SIG-M5 (cell line): ENCODE results near the gene SLC25A42.
"Not testable (repeated sequence)": the region's sequence is repeated elsewhere in the genome, so short reads cannot be mapped to it uniquely, and the experiment has no call there.

Experiments used
- DNase-seq: peaks from one replicate; lab custom pipeline; 2025; lab: John Stamatoyannopoulos, UW

The SLC25A42 gene, protein sequence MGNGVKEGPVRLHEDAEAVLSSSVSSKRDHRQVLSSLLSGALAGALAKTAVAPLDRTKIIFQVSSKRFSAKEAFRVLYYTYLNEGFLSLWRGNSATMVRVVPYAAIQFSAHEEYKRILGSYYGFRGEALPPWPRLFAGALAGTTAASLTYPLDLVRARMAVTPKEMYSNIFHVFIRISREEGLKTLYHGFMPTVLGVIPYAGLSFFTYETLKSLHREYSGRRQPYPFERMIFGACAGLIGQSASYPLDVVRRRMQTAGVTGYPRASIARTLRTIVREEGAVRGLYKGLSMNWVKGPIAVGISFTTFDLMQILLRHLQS

DNA sequence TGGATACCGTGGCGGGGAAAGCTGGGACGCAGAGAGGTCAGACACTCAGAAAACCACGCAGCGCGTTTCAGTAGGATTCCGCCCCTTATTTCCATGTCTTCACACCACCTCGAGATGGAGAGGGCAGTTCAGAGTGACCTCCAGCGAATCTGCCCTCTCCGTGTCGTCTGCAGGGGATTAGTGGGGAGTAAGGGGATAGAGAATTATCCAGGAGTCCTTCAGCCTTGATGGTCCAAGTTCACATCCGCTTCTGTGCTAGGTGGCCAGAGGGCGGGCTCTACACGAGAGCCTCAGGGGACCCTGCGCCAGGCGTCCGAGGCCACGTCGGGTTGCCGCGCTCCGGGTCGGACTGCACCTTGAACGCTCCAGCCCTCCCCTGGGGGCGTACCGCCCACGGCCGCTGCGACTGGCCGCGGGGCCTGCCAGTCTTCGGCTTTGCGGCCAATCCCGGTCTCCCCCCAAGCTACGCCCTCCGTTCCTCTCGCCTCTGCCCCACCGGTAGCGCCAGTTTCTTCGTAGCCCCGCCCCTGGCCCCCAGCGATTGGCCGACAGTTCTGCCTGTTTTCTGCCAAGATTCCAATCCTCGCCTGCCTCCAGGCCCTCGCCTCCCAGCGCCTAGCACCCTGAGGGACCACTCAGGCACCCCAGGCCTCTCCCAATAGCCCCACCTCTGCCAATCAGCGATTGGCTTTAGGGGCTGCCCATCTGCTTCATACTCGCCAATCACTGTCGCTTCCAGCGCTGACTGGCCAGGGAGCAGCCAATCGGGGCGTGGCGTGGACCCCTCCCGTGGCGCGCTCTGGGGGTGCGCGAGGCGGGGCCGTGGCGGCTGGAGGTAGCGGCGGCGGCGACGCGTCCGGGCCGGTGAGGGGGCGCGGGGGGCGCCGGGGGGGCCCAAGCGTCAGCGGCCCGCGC lies at the start of gene SLC25A42:
Gene SLC25A42 (plus strand): TSS at position 812 of the 915 bp plus-strand sequence. CDS start 32,131 bp downstream, outside the sequence.
- peak; percentile 96 for DNase-seq

GRCh38 chr19:19021115-19021514 lies 42.7 kb upstream of the SLC25A42 start:
- no peak for DNase-seq

DNA sequence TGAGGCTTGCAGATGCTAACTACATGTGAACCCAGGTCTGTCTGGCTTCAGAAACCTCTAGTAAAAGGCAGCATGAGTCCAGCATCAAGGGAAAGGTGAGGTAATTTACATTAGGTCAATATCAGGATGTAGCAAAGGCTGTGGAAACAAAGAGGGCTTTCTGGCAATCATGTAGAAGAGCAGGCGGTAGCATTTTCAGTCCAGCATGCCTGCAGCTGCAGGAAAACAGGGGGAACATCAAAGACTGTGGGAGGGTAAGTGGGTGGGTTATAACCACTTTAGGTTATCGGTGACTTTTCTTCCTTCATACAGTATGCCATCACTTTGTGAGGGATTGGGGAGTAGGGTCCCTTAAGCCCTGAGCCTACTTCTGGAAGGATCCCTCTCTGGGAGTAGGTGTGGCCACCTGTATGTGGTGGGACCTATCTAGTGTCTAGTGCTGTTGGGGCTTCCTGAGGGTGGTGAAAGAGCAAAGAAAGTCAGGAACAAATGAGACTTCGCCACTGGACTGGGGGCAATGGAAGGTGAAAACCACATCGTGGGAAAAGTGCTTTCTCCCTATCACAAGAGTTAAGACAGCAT lies 41.3 kb upstream of the SLC25A42 start:
- DNase-seq = no peak

- not testable (repeated sequence) for DNase-seq
Observed at GRCh38 chr19:19023376-19023775, 40.4 kb upstream of the SLC25A42 start.

DNA sequence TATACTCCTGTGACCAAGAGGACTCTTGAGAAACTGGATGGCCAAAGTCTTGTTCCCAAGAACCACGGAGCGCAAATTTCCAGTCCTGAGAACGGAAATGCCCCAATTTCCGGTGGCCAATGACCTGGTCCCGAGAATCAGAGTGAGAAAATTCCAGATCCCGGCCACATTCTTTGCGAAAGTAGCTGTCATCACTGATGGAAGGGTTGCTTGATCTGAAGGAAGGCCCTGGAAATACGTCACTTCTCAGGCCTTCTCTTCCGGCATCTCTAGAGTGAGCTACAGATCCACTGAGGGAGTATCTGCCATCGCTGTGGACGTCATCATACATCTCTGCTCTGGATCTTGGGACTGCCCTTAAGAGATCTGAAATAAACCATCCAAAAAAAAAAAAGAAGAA lies 37.9 kb upstream of the SLC25A42 start:
- no peak for DNase-seq

GRCh38 chr19:19026299-19026971 lies 37.4 kb upstream of the SLC25A42 start:
- no peak for DNase-seq

GRCh38 chr19:19027228-19027627 lies 36.6 kb upstream of the SLC25A42 start:
- no peak for DNase-seq

GRCh38 chr19:19028526-19028925 lies 35.3 kb upstream of the SLC25A42 start:
- DNase-seq = no peak

GRCh38 chr19:19031891-19032290 lies 31.9 kb upstream of the SLC25A42 start:
- no peak for DNase-seq

DNA sequence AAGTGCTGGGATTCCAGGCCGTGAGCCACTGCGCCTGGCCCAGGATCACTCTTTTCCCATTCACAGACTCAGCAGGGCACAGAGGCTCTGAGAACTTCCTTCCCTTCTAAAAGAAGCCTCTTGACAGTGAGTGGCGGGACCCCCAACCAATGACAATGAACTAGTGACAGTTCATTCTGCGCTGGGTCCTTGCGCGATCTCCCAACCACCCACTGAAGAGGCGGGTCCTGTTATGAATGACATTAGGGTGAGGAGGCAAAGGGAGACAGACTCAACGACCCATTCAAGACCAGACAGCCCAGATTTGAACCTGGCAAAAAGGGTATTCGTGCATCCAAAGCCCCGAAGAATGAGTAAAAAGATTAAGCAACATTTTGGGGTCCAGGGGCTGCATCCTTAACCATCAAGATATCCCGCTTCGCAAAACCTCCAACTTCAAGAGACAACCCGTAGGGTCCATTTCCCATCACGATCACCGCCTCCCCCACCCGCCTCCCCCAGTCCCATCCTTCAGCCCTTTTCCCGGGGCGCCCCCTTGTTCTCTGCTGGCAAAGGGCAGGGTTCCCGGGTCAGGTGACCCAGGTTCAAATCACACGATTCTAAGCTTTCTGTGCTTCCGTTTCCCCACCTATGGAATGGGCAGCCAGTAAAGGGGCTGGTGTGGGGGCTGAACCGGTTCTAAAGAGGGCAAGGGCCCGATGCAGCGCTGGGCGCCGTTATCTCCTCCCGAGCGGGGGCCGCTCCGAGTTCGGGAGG lies 31.2 kb upstream of the SLC25A42 start:
- peak; percentile 68 for DNase-seq

DNA sequence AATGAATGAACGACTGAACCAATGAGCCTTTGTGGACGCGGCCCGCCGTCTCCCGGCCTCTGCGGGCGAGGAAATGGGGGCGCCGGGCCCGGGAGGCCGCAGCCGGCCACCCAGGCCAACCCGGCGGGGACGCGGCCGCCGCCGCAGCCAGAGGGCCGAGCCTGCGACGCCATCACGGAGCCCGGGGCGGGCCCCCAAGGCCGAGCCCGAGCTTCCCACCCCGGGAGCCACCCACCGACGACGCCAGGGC lies 30.7 kb upstream of the SLC25A42 start:
- DNase-seq = no peak

DNA sequence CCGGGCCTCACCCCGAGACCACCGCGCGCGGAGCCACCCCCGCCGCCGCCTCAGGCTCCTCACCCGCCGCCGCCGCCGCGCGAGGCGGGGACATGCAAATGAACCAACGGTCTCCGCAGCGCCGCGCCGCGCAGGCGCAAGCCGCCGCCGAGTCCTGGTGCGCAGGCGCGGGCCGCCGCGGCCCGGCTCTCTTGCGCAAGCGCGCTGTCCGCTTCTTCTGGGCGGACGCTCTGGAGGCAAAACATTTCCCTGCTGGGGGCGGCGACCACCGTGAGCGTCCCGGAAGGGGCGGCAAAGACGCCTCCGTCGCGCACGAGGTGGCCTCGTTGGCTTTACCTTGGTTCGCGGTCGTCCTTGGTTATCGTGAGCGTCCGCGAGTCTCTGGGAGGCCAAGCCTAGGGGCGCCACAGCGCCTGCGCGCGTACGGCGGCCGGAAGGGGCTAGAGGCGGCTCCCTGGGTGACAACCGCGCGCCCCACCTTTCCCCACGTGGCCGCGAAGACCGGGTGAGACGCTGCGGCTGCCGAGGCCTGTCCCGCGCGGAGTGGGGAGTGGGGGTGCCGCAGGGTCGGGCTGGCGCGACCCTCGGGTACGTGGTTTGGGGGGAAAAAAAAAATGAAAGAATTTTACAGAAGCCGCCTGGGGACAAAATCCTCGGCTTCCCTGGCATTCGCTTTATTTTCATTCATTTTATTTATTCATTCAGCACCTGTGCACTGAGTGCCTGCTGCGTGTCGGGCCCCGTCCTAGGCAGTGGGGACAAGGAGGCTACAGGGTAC lies 30.2 kb upstream of the SLC25A42 start, which contains the start of the genes ARMC6 and SUGP2:
Gene ARMC6 (plus strand): TSS at position 178 of the 778 bp plus-strand sequence. CDS start 607 bp downstream, outside the sequence.
Gene SUGP2 (minus strand): TSS at position 92 of the 778 bp plus-strand sequence. CDS start 2,446 bp downstream, outside the sequence.
- DNase-seq = peak; percentile 58

GRCh38 chr19:19034204-19034624 lies 29.6 kb upstream of the SLC25A42 start:
- peak; percentile 77 for DNase-seq

DNA sequence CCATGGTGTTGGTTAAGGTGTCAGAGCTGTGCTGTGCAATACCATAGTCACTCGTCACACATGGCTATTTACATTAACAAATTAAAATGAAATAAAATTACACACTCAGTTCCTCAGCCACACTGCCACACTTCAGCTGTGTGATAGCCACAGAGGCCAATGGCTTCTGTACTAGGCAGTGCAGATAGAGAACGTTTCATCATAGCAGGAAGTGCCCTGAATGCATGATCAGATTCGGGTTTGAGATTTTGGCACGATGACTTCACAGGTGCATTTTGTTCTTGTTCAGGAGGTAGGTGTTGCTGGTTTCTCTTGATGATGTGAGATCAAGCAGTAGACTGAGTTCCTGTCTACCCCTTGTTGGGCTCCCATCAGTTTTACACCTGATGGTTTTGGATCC lies 23.9 kb upstream of the SLC25A42 start:
- no peak for DNase-seq

DNA sequence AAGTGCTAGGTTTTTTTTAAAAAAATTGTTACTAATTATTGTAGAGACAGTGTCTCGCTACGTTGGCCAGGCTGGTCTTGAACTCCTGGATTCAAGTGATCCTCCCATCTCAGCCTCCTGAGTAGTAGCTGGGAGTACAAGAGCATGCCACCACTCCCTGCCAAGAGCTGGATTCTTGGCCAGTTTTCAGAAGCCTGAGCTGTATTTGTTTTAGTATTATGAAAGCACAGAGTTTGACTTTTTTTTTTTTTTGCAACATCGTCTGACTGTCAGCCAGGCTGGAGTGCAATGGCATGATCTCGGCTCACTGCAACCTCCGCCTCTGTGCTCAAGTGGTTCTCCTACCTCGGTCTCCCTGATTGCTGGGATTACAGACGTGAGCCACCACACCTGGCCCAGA lies 23.4 kb upstream of the SLC25A42 start:
- DNase-seq = no peak

- no peak for DNase-seq
Observed at GRCh38 chr19:19042732-19043280, 21.0 kb upstream of the SLC25A42 start.

GRCh38 chr19:19043481-19043880 lies 20.3 kb upstream of the SLC25A42 start:
- DNase-seq = no peak

DNA sequence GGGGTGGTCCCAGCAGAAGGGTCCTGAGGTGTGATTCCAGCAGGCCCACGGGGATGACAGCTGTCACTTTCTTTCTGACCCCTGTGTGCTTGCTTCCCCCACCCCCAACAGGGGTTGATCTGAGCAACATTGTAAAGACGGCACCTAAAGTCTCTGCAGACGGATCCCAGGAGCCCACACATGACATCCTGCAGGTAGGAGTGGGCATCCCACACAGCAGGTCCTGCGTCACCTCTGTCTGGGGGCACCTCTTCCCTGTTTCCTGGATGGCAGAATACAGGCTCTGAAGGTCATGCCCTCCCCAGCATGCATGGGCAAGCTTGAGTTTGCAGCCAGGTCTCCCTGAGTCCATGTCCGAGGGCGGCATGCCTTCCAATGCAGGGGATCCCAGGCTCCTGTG lies 19.9 kb upstream of the SLC25A42 start:
- no peak for DNase-seq

- DNase-seq = peak; percentile 9
Observed at GRCh38 chr19:19049406-19049805, 14.4 kb upstream of the SLC25A42 start.

DNA sequence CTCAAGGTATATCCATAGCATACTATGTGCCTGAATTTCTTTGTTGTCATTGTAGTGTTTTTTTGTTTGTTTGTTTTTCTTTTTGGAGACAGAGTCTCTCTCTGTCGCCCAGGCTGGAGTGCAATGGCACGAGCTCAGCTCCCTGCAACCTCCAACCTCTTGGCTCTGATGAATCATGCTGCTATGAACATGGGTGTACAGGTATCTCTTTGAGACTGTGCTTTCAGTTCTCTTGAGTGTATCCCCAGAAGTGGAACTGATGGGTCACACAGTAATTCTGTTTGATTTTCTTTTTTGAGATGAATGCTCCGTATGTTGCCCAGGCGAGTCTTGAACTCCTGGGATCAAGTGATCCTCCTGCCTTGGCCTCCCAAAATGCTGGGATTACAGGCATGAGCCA lies 13.7 kb upstream of the SLC25A42 start:
- no peak for DNase-seq
